ENCODE results near the gene ITGB5.

- no peak for TF ChIP-seq POLR2A (IDR thresholded peaks at IDR 0.05; ENCODE audit: extremely low read depth, insufficient read length)
- TF ChIP-seq, protein P1, sequence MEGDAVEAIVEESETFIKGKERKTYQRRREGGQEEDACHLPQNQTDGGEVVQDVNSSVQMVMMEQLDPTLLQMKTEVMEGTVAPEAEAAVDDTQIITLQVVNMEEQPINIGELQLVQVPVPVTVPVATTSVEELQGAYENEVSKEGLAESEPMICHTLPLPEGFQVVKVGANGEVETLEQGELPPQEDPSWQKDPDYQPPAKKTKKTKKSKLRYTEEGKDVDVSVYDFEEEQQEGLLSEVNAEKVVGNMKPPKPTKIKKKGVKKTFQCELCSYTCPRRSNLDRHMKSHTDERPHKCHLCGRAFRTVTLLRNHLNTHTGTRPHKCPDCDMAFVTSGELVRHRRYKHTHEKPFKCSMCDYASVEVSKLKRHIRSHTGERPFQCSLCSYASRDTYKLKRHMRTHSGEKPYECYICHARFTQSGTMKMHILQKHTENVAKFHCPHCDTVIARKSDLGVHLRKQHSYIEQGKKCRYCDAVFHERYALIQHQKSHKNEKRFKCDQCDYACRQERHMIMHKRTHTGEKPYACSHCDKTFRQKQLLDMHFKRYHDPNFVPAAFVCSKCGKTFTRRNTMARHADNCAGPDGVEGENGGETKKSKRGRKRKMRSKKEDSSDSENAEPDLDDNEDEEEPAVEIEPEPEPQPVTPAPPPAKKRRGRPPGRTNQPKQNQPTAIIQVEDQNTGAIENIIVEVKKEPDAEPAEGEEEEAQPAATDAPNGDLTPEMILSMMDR (IDR thresholded peaks at IDR 0.05; ENCODE audit: low read depth, low read length) = no peak
Measured at GRCh38 chr3:124843047-124843446, 44.1 kb downstream of the ITGB5 start.
